Measurements from ENCODE around the gene TMEM26. TPM values are rescaled to one million over a fixed set of nuclear protein-coding genes. Genes with fewer than 3 reads are reported as not detected.

Gene TMEM26
- total RNA-seq, 6 experiments from 2014 or later: 0.42 to 3.8 (median 0.77) TPM

DNA sequence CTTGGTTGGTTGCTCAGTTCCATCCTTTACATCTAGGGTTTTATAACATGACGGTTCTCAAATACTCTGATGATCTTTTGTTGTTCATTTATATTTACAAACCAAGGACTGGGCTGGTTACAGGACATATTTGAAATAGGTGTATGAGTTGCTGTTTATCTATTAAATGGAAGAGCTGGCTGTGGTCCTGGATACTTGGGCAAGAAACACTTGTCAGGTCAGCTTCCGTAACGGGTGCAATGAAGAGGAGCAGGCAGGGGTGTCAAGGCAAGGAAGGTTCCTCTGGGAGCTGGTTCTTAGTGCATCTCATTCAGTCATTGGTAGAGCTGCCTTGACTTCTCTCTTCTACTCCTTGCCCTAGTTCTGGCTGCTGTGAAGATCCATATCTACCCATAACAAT is 4.8 kb upstream of the TMEM26 start:
- TF ChIP-seq CTCF (IDR thresholded peaks at IDR 0.05) (no peak), POLR2A (IDR thresholded peaks at IDR 0.05) (no peak)
- intact Hi-C loops (cut with DNase I): no loop called here
- H3K27me3 ChIP-seq: no peaks in the 10 kb centered on the region
- no peaks in the 10 kb centered on the region for H3K4me1 ChIP-seq
- ATAC-seq (no peak), DNase-seq (no peak)
- no peaks in the 10 kb centered on the region for H3K9me3 ChIP-seq
- H3K4me3 ChIP-seq: no peak overlapping the region
- 52% methylated on average over 3 of the region's 3 CpGs for WGBS (ENCODE audit: insufficient coverage, low coverage, low lambda C conversion rate, missing lambda C conversion rate)
- H3K27ac ChIP-seq: no peak overlapping the region
- H3K36me3 ChIP-seq: no peaks in the 10 kb centered on the region

GRCh38 chr10:61456095-61456789 is 3.1 kb upstream of the TMEM26 start:
- Histone ChIP-seq H3K27ac (peak overlapping the region in 1 of 3 donors; percentile 37), H3K36me3 (no peaks in the 10 kb centered on the region), H3K27me3 (no peaks in the 10 kb centered on the region), H3K9me3 (no peaks in the 10 kb centered on the region), H3K4me3 (no peak overlapping the region), H3K4me1 (no peaks in the 10 kb centered on the region)
- intact Hi-C loops (cut with DNase I): no loop called here
- ATAC-seq (peak; percentile 43 to 59 (median 51)), DNase-seq (no peak)
- TF ChIP-seq CTCF (IDR thresholded peaks at IDR 0.05) (no peak), POLR2A (IDR thresholded peaks at IDR 0.05) (no peak)
- 35% methylated on average over 4 of the region's 4 CpGs for WGBS (ENCODE audit: insufficient coverage, low coverage, low lambda C conversion rate, missing lambda C conversion rate)

- Histone ChIP-seq H3K4me1 (no peaks in the 10 kb centered on the region), H3K27me3 (no peaks in the 10 kb centered on the region), H3K4me3 (no peak overlapping the region), H3K36me3 (no peaks in the 10 kb centered on the region), H3K9me3 (no peaks in the 10 kb centered on the region), H3K27ac (no peak overlapping the region)
- DNase-seq (no peak), ATAC-seq (peak in 2 of 4 donors; percentile 11 to 18)
- TF ChIP-seq CTCF (IDR thresholded peaks at IDR 0.05): no peak
- TF ChIP-seq POLR2A (IDR thresholded peaks at IDR 0.05): no peak
- intact Hi-C loops (cut with DNase I): no loop called here
- 60% methylated on average over 8 of the region's 8 CpGs for WGBS (ENCODE audit: insufficient coverage, low coverage, low lambda C conversion rate, missing lambda C conversion rate)
These were observed 2.5 kb upstream of the TMEM26 start for GRCh38 chr10:61455656-61456055.

GRCh38 chr10:61454541-61454940 is 1.4 kb upstream of the TMEM26 start:
- TF ChIP-seq CTCF (IDR thresholded peaks at IDR 0.05) (no peak), POLR2A (IDR thresholded peaks at IDR 0.05) (peak; percentile 14)
- Histone ChIP-seq H3K4me3 (no peak overlapping the region), H3K9me3 (no peaks in the 10 kb centered on the region), H3K4me1 (no peaks in the 10 kb centered on the region), H3K27ac (peak overlapping the region in 1 of 3 donors; percentile 15), H3K36me3 (no peaks in the 10 kb centered on the region), H3K27me3 (no peaks in the 10 kb centered on the region)
- intact Hi-C loops (cut with DNase I): no loop called here
- no peak for DNase-seq
- WGBS (ENCODE audit: insufficient coverage, low coverage, low lambda C conversion rate, missing lambda C conversion rate): 55% methylated on average over 4 of the region's 4 CpGs
- ATAC-seq: peak; percentile 57 to 71 (median 62)

Measured in right lobe of liver (tissue), 6 donors.